Uterus (tissue), 2 donors: ENCODE data around the gene PDE4D.

Source experiments
- CTCF ChIP-seq, 4 experiments: fragments of 200-600 bp in 2 of 4; fragments of 450-650 bp in 2 of 4; sonication (generic) in 2 of 4; IDR thresholded peaks; one replicate each; pipeline ENCODE4 v1.5.1; 2016 to 2019; ENCODE audit warnings: antibody characterized with exemption in 4 of 4, mild to moderate bottlenecking in 2 of 4, moderate library complexity in 1 of 4
- POLR2A ChIP-seq, 2 donors: fragments of 450-650 bp; IDR thresholded peaks; one replicate each; pipeline ENCODE4 v1.6.1; 2016; ENCODE audit warnings: antibody characterized with exemption in 2 of 2, mild to moderate bottlenecking in 1 of 2, moderate library complexity in 1 of 2

GRCh38 chr5:59137846-59138245, 755.7 kb downstream of the PDE4D start:
- TF ChIP-seq CTCF (IDR thresholded peaks at IDR 0.05), result no peak
- TF ChIP-seq POLR2A (IDR thresholded peaks at IDR 0.05), result no peak
